ENCODE results near the gene RPS6KB1.

GRCh38 chr17:59856859-59857794 is 35.8 kb upstream of the RPS6KB1 start:
- TF ChIP-seq CREM (IDR thresholded peaks at IDR 0.05; ENCODE audit: low read depth) (no peak), YY1 (IDR thresholded peaks at IDR 0.05; ENCODE audit: borderline replicate concordance in 1 of 3, control insufficient read depth in 1 of 3, extremely low read depth in 1 of 3, insufficient read depth in 3 of 3, insufficient read length in 1 of 3, insufficient replicate concordance in 2 of 3, low read depth in 1 of 3, low read length in 2 of 3) (no peak), RAD21 (CRISPR knock-in tag; conservative IDR thresholded peaks at IDR 0.05 in 1 of 2, IDR thresholded peaks at IDR 0.05 in 1 of 2) (no peak), CTCF (IDR thresholded peaks at IDR 0.05 in 2 of 3, conservative IDR thresholded peaks at IDR 0.05 in 1 of 3; ENCODE audit: insufficient read depth in 2 of 3, low read depth in 1 of 3, low read length in 3 of 3) (no peak), MEF2A (IDR thresholded peaks at IDR 0.05; ENCODE audit: control insufficient read depth, low read depth, low read length) (no peak), HMGXB4 (CRISPR knock-in tag; IDR thresholded peaks at IDR 0.05) (no peak), CEBPB (tag; IDR thresholded peaks at IDR 0.05) (no peak), NBN (IDR thresholded peaks at IDR 0.05; ENCODE audit: low read depth) (no peak)
